Upper lobe of right lung (tissue), 1 donor: ENCODE measurements around the gene TSPEAR. TPM values are rescaled to one million over a fixed set of nuclear protein-coding genes. Genes with fewer than 3 reads are reported as not detected.
"Not testable (repeated sequence)": the region's sequence is repeated elsewhere in the genome, so short reads cannot be mapped to it uniquely, and the experiment has no call there.

Experiments used
- ATAC-seq: fragments of 200-7000 bp; cut with Tn5 transposase; one replicate; pipeline ENCODE4 v1.9.1; 2020; ENCODE audit warnings: mild to moderate bottlenecking, moderate library complexity
- DNase-seq: peaks from one replicate; pipeline ENCODE4 v3.0.0-alpha.2; 2020
- H3K27ac ChIP-seq: fragments of 200-600 bp; one replicate; pipeline ENCODE4 v1.8.0; 2022
- H3K27me3 ChIP-seq: fragments of 200-600 bp; one replicate; pipeline ENCODE4 v1.8.0; 2022; ENCODE audit warnings: mild to moderate bottlenecking
- H3K36me3 ChIP-seq: fragments of 200-600 bp; one replicate; pipeline ENCODE4 v1.8.0; 2022
- H3K4me1 ChIP-seq: fragments of 200-600 bp; one replicate; pipeline ENCODE4 v1.8.0; 2022
- H3K4me3 ChIP-seq: fragments of 200-600 bp; one replicate; pipeline ENCODE4 v1.8.0; 2022; ENCODE audit warnings: mild to moderate bottlenecking
- H3K9me3 ChIP-seq: fragments of 200-600 bp; one replicate; pipeline ENCODE4 v1.8.0; 2022
- CTCF ChIP-seq: fragments of 200-600 bp; IDR thresholded peaks from one replicate; pipeline ENCODE4 v1.8.0; 2022; ENCODE audit warnings: antibody characterized with exemption
- intact Hi-C: fragments of 100-400 bp; cut with DNase I; formaldehyde crosslinking; loops from one replicate; pipeline ENCODE4 v1.11.0; 2022
- total RNA-seq: library from RNA; stranded (reverse); fragmentation: NEBNext Ultra II Directional; extraction: Animal tissue kit (Norgen Biotek cat#: 25700); gene quantifications from one replicate; pipeline ENCODE4 v1.2.1, GENCODE V29; 2021
- donor health status: DM: no; HTN: yes; CAD: no; lungs with severe emphysema.

The TSPEAR gene
- total RNA-seq, 1 donor from 2014 or later = 0.23 TPM

DNA sequence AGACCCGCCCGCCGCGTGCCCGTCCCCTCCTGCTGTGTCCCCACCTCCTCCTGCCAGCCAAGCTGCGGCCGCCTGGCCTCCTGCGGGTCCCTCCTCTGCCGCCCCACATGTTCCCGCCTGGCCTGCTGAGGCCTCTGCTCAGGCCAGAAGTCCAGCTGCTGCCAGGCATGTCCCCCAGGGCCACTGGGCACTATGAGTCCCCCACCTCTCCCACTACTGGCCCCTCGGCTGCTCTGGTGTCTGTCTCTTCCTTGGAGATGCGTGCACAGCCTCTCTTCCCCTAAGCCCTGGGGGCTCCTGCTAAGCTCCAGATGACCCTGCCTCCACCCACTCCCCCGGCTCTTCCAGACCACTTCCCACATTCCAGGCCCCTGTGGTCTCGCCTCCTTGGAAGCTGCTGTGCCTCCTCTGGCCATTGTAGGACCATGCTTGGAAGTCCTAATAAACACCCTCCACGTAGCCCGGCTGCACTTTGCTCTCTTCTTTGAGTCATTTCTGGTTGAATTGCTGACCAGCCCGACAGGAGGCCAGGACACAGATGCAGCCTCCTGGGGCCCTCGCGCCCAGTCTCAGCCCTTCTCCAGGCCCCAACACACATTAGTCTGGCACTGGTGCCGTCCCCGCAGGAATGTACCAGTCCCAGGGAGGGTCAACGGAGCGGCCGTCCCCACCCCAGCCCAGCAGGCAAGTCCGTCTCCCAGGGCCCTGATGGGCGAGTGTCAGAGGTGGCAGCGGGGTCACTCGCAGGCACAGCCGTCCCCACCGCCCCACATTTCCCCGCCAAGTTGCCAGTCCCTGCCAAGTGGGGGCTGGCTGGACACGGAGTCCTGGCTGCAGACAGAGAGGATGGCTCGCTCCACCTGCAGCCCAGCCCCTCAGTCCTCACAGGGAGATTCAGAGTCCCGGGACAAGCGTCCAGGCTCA is 13.3 kb downstream of the TSPEAR start:
- Histone ChIP-seq H3K4me1 (no peaks in the 10 kb centered on the region), H3K36me3 (no peaks in the 10 kb centered on the region), H3K4me3 (no peak overlapping the region), H3K27me3 (peaks cover 40% of the 10 kb centered on the region), H3K27ac (no peak overlapping the region), H3K9me3 (no peaks in the 10 kb centered on the region)
- intact Hi-C loops = no loop called here
- ATAC-seq = no peak
- DNase-seq = no peak
- no peak for TF ChIP-seq CTCF

GRCh38 chr21:44697172-44697810 is 14.1 kb downstream of the TSPEAR start, which contains the start of gene KRTAP10-12:
KRTAP10-12 (plus strand) TSS chr21:44697172; CDS start chr21:44697202, 30 bp downstream.
- DNase-seq, intact Hi-C loops, H3K4me1 ChIP-seq, H3K27ac ChIP-seq, H3K36me3 ChIP-seq, H3K9me3 ChIP-seq, H3K4me3 ChIP-seq, ATAC-seq: not testable (repeated sequence)
- H3K27me3 ChIP-seq = peaks cover 34% of the 10 kb centered on the region

DNA sequence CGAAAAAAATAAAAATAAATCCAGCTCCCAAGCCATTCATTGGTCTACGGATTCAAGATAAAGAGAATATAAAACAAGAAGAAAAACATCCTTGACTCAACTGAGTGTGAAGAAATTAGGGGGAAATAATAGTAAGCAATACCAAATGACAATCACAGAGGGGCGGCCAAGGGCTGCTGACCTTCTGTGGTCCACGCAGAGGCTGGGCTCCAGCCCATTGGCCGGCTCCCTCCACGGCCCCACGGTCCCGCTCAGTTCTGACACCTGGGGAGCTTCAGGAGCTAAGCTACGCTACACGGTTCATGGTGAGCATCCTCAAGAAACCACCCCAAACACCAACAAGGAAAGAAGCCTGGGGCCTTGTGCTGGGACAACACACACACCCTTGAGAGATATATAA is 14.8 kb downstream of the TSPEAR start:
- Histone ChIP-seq H3K9me3 (peaks cover 9% of the 10 kb centered on the region), H3K27me3 (peaks cover 27% of the 10 kb centered on the region), H3K27ac (no peak overlapping the region), H3K4me1 (no peaks in the 10 kb centered on the region), H3K4me3 (no peak overlapping the region), H3K36me3 (no peaks in the 10 kb centered on the region)
- intact Hi-C loops = no loop called here
- no peak for TF ChIP-seq CTCF
- ATAC-seq (no peak), DNase-seq (no peak)

- no peaks in the 10 kb centered on the region for H3K4me1 ChIP-seq
- no peak overlapping the region for H3K27ac ChIP-seq
- peaks cover 27% of the 10 kb centered on the region for H3K27me3 ChIP-seq
- no peak overlapping the region for H3K4me3 ChIP-seq
- no peaks in the 10 kb centered on the region for H3K36me3 ChIP-seq
- peaks cover 9% of the 10 kb centered on the region for H3K9me3 ChIP-seq
- TF ChIP-seq CTCF = no peak
- ATAC-seq = no peak
- no peak for DNase-seq
- intact Hi-C loops = no loop called here
These were observed 15.7 kb downstream of the TSPEAR start for GRCh38 chr21:44695641-44696040.

- Histone ChIP-seq H3K27me3 (peaks cover 23% of the 10 kb centered on the region), H3K4me1 (no peaks in the 10 kb centered on the region), H3K36me3 (no peaks in the 10 kb centered on the region), H3K9me3 (peaks cover 9% of the 10 kb centered on the region), H3K4me3 (no peak overlapping the region), H3K27ac (no peak overlapping the region)
- no peak for ATAC-seq
- intact Hi-C loops = no loop called here
- TF ChIP-seq CTCF = no peak
- peak; percentile 41 for DNase-seq
These were observed 16.2 kb downstream of the TSPEAR start for GRCh38 chr21:44695184-44695583.

- DNase-seq = peak; percentile 48
- H3K9me3 ChIP-seq = peaks cover 9% of the 10 kb centered on the region
- no peak overlapping the region for H3K4me3 ChIP-seq
- H3K4me1 ChIP-seq = no peaks in the 10 kb centered on the region
- no peak for TF ChIP-seq CTCF
- no peaks in the 10 kb centered on the region for H3K36me3 ChIP-seq
- ATAC-seq = no peak
- intact Hi-C loops = no loop called here
- H3K27me3 ChIP-seq = peaks cover 19% of the 10 kb centered on the region
- H3K27ac ChIP-seq = no peak overlapping the region
These were observed 16.6 kb downstream of the TSPEAR start for GRCh38 chr21:44694776-44695175.
